ENCODE data around the gene DHDDS.
"Not testable (repeated sequence)": the region's sequence is repeated elsewhere in the genome, so short reads cannot be mapped to it uniquely, and the experiment has no call there.

The DHDDS gene

GRCh38 chr1:26477446-26478152, 45.5 kb downstream of the DHDDS start:
- no peak for DNase-seq

DNA sequence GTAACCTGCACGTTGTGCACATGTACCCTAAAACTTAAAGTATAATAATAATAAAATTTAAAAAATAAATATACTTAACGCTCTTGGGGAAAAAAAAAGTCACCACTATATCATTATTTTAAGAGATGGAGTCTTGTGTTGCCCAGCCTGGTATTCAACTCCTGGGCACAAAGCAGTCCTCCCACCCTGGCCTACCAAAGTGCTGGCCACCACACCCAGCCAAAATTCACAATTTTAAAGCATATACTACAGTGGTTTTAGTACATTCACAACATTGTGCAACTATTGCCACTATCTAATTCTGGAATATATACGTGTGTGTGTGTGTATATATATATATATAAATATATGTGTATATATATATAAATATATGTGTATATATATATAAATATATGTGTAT, 46.0 kb downstream of the DHDDS start:
- DNase-seq: no peak

DNA sequence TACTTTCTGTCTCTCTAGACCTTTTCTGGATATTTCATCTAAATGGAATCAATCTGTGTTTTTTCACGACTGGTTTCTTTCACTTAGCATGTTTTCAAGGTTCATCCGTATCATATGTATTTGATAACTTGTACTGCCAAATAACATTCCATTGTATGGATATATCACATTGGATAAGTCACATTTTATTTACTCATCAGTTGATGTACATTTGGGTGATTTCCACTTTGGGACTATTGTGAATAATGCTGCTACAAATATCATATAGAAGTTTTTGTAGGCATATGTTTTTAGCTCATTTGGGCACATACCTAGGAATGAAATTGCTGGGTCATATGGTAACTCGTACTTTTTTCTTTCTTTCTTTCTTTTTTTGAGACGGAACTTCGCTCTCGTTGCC, 46.9 kb downstream of the DHDDS start:
- no peak for DNase-seq

DNA sequence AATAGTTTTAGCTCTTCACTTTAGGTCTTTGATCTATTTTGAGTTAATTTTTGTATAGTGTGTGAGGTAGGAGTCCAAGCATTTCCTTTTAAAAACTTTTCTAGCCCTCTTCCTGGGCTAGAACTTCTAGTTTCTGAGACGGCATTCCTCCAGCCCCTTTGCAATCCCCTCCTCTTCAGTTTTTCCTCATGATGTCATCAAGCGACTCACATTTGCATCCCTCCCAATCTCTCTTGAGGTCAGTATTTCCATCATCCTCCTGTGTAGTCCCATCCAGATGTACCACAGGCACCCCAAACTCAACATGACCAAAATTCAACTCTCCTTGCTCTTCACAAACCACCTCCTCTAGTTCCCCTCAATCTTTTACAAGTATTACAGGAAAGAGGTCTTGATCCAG, 50.8 kb downstream of the DHDDS start:
- no peak for DNase-seq

GRCh38 chr1:26483980-26484379, 51.9 kb downstream of the DHDDS start:
- DNase-seq: no peak

DNA sequence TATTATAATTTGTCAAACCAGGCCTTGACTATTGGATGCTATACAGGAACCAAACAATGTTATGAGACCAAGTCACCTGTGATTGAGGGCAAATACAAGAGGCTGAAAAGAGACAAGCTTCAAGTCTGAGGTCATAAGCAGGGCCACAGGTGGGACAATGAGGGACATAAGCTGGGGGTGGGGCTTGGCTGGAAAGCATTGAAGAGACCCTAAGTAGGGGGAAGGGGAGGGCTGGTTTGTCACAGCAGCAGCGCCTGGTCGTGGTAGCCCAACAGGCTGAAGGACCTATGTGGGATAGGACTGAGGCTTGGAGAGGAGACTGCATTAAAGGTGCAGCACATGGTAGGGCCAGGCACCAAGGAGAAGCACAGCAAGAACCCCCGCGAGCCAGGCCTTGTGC, 58.0 kb downstream of the DHDDS start:
- no peak for DNase-seq

- no peak for DNase-seq
Observed at GRCh38 chr1:26493267-26493666, 61.1 kb downstream of the DHDDS start.

DNA sequence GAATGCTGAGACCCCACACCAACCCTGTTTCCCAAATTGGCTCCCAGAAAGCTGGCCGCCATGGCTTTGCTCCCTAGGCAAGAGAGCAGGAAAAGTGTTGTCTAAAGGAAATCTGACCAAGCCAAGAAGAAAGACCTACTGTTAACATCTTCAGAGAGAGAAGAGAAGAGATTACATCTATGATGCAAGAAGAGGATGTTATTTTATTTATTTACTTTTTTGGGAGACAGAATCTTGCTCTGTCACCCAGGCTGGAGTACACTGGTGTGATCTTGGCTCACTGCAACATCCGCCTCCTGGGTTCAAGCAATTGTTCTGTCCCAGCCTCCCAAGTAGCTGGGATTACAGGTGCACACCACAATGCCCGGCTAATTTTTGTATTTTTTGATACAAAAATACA, 61.8 kb downstream of the DHDDS start:
- DNase-seq: no peak

DNA sequence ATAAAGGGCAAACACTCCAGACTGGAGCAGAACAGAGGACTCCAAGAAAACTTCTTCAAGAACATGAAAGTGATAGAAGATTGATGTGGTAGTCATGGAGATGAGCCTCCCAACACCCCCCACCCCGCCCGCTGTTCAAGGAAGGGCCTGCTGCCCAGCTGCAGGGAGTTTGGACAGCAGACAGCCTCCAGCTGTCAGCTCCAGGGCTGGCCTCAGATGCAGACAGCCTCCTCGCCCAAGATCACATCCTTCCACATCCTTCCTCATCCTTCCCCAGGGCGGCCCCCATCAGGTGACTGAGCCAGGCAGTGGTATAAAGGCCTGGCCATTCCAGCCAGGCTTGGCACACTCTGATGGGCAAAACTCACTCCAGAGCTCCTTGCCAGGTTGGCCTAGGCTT, 64.7 kb downstream of the DHDDS start:
- no peak for DNase-seq

GRCh38 chr1:26498894-26499293, 66.8 kb downstream of the DHDDS start:
- no peak for DNase-seq

- no peak for DNase-seq
Observed at GRCh38 chr1:26500488-26501175, 68.5 kb downstream of the DHDDS start.

DNA sequence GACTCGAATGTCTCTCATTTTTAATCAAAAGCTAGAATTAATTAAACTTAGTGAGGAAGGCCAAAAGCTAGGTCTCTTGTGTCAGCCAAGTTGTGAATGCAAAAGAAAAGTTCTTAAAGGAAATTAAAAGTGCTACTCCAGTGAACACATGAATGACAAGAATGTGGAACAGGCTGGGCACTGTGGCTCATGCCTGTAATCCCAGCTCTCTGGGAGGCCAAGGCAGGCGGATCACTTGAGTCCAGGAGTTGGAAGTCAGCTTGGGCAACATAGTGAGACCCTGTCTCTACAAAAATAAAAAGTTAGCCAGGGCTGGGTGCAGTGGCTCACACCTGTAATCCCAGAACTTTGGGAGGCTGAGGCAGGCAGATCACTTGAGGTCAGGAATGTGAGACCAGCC, 78.6 kb downstream of the DHDDS start:
- DNase-seq: not testable (repeated sequence)

DNA sequence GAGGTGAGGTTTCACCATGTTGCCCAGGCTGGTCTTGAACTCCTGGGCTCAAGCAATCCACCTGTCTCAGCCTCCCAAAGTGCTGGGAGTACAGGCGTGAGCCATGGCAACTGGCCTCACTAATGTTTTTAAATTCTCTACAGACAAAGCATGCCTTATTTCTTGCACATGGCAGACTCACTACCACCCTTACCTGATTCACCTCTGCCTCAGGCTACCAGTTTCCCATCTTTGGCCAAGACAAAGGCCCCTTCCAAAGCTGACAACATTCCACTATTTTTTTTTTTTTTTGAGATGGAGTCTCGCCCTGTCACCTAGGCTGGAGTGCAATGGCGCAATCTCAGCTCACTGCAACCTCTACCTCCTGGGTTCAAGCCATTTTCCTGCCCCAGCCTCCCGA, 83.7 kb downstream of the DHDDS start:
- not testable (repeated sequence) for DNase-seq

DNA sequence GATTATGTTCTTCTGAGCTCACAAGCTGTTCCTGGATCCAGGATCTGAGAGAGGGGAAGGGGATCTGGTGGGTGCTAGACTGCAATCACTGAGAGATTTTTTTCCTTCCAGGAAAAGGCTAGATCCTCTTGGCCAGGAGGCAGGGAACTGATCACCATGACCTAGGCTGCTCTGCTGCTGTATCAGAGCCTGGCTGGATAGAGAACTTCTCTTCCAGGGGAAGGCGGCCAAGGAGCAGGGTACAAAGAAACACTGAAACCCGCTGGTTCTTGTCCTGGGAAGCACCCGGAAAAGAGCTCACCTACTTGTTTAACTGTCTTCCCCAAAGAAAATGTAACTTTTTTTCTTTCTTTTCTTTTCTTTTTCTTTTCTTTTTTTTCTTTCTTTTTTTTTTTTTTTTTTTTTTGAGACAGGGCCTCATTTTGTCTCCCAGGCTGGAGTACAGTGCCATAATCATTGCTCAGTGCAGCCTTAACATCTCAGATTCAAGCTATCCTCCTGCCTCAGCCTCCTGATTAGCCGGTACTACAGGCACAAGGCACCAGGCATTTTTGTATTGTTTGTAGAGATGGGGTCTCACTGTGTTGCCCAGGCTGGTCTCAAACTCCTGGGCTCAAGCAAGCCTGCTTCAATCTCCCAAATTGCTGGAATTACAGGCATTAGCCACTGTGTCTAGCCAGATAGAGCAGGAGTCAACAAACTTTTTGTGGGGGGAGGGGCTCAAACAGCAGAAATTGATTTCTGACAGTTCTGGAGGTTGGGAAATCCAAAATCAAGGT, 85.1 kb downstream of the DHDDS start:
- DNase-seq: no peak

DNA sequence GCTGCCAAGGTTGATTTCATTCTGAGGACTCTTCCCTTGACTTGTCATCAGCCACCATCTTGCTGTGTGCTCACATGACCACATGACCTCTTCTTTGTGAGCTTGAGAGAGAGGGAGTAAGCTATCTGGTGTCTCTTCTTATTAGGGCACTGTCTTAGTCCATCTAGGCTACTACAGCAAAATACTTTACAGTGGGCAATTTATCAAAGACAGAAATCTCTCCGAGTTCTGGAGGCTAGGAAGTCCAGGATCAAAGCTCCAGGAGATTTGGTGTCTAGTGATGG, 85.6 kb downstream of the DHDDS start:
- DNase-seq: no peak

DNA sequence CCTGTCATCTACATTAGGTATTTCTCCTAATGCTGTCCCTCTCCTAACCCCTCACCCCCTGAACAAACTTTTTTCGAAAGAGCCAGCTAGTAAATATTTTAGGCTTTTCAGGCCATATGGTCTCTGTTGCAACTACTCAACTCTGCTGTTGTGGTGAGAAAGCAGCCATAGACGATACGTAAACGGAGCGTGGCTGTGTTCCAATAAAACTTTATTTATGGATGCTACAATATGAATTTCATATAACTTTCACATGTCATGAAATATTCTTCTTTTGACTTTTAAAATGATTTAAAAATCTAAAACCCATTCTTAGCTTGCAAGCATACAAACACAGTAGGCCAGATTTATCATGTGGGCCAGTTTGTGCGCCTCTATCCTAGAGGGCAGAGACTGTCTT, 86.2 kb downstream of the DHDDS start:
- no peak for DNase-seq

DNA sequence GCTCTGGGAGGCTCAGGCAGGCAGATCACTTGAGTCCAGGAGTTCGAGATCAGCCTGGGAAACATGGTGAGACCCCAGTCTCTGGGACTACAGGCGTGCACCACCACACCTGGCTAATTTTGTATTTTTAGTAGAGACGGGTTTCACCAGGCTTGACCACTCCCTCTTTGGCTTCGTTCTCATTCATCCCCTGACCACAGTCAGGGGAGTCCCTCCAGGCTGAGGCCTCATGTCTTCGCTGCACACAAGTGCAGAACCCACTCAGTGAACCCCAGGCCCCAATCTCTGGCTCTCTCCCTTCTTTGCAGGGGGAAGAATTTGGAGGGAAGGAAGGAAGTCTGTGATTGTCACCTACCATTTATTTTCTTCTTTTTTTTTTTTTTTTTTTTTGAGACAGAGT, 88.2 kb downstream of the DHDDS start:
- DNase-seq: no peak
